ENCODE measurements around the gene UBE2G2. TPM values are rescaled to one million over a fixed set of nuclear protein-coding genes. Genes with fewer than 3 reads are reported as not detected.

Gene UBE2G2
- total RNA-seq, 1 donor from 2014 or later, result 78.8 TPM

- intact Hi-C loops (cut with DNase I), result no loop called here
- ATAC-seq (no peak), DNase-seq (no peak)
- no peak overlapping the region for H3K4me3 ChIP-seq
- H3K9me3 ChIP-seq, result no peaks in the 10 kb centered on the region
- peaks cover 9% of the 10 kb centered on the region for H3K36me3 ChIP-seq
- no peak overlapping the region for H3K27ac ChIP-seq
- peaks cover 19% of the 10 kb centered on the region for H3K4me1 ChIP-seq
- no peaks in the 10 kb centered on the region for H3K27me3 ChIP-seq
- no peak for TF ChIP-seq CTCF (IDR thresholded peaks at IDR 0.05)
Measured at GRCh38 chr21:44844256-44844655, 42.6 kb upstream of the UBE2G2 start.

- H3K27ac ChIP-seq, result no peak overlapping the region
- peaks cover 19% of the 10 kb centered on the region for H3K4me1 ChIP-seq
- no peak for TF ChIP-seq CTCF (IDR thresholded peaks at IDR 0.05)
- no peaks in the 10 kb centered on the region for H3K36me3 ChIP-seq
- H3K4me3 ChIP-seq, result no peak overlapping the region
- no peaks in the 10 kb centered on the region for H3K27me3 ChIP-seq
- no peak for ATAC-seq
- no peaks in the 10 kb centered on the region for H3K9me3 ChIP-seq
- intact Hi-C loops (cut with DNase I), result no loop called here
- no peak for DNase-seq
Measured at GRCh38 chr21:44842721-44843445, 41.3 kb upstream of the UBE2G2 start.

GRCh38 chr21:44842087-44842486 is 40.5 kb upstream of the UBE2G2 start:
- Histone ChIP-seq H3K36me3 (no peaks in the 10 kb centered on the region), H3K27me3 (no peaks in the 10 kb centered on the region), H3K9me3 (no peaks in the 10 kb centered on the region), H3K27ac (no peak overlapping the region), H3K4me1 (peaks cover 19% of the 10 kb centered on the region), H3K4me3 (no peak overlapping the region)
- no peak for TF ChIP-seq CTCF (IDR thresholded peaks at IDR 0.05)
- intact Hi-C loops (cut with DNase I), result no loop called here
- ATAC-seq (no peak), DNase-seq (no peak)

GRCh38 chr21:44840771-44841170 is 39.2 kb upstream of the UBE2G2 start:
- Histone ChIP-seq H3K27ac (no peak overlapping the region), H3K36me3 (no peaks in the 10 kb centered on the region), H3K4me1 (peaks cover 6% of the 10 kb centered on the region), H3K4me3 (no peak overlapping the region), H3K9me3 (no peaks in the 10 kb centered on the region), H3K27me3 (no peaks in the 10 kb centered on the region)
- no peak for TF ChIP-seq CTCF (IDR thresholded peaks at IDR 0.05)
- intact Hi-C loops (cut with DNase I), result no loop called here
- ATAC-seq, result no peak
- DNase-seq, result no peak

GRCh38 chr21:44838951-44839350 is 37.3 kb upstream of the UBE2G2 start:
- Histone ChIP-seq H3K4me3 (no peak overlapping the region), H3K4me1 (no peaks in the 10 kb centered on the region), H3K9me3 (no peaks in the 10 kb centered on the region), H3K27me3 (no peaks in the 10 kb centered on the region), H3K27ac (no peak overlapping the region), H3K36me3 (no peaks in the 10 kb centered on the region)
- DNase-seq (no peak), ATAC-seq (no peak)
- no peak for TF ChIP-seq CTCF (IDR thresholded peaks at IDR 0.05)
- intact Hi-C loops (cut with DNase I), result no loop called here

Measured in upper lobe of right lung (tissue), 1 donor.